ENCODE measurements around the gene ODAM. TPM values are rescaled to one million over a fixed set of nuclear protein-coding genes. Genes with fewer than 3 reads are reported as not detected.

ODAM gene
- total RNA-seq, 1 experiment from 2014 or later, result not detected

DNA sequence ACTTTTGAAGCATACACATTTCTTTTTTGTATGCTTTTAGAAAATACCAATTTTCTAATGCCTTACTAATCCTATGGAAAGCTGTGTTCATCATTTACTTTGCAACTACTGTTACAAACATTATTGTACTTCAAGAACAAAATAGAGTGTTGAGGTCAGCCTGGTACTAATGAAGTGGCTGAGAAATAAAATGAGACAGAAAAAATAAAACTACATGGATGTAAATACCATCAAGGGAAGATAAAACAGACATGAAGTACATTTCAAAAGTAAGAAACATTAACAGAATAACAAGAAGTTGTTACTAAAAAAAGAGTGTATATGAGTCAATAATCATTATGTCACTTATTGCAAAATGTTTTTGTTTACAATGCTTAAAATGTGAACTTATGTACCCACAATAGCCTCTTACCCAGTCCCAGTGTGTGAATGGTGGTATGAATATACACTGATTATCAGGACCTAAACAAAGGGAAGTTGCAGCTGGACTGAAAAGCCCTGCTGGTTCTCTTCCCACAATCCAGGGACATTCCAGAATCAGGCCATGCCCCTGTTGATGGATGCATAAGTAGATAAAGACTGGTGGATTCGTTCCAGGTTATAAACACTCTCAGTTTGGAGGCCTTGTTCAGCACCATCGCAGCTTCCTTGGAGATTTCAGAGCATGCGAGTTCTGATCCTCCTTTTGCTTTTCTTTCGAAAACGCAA, 44.5 kb downstream of the ODAM start:
- Histone ChIP-seq H3K27me3 (ENCODE audit: insufficient read depth, low read length) (no peaks in the 10 kb centered on the region), H4K20me1 (ENCODE audit: insufficient read depth) (no peaks in the 10 kb centered on the region), H3K79me2 (ENCODE audit: insufficient read depth, low read length) (no peaks in the 10 kb centered on the region), H3K36me3 (ENCODE audit: control insufficient read depth in 1 of 2, insufficient read depth in 2 of 2, low read length in 2 of 2) (no peaks in the 10 kb centered on the region), H3K9ac (ENCODE audit: low read length) (no peak overlapping the region), H3K4me1 (ENCODE audit: control insufficient read depth in 1 of 2, insufficient read depth in 2 of 2, low read length in 2 of 2) (no peaks in the 10 kb centered on the region), H3K9me3 (ENCODE audit: control insufficient read depth in 1 of 2, insufficient read depth in 1 of 2, low read depth in 1 of 2, low read length in 2 of 2) (no peaks in the 10 kb centered on the region), H3K4me2 (ENCODE audit: low read length) (no peak overlapping the region), H3K27ac (ENCODE audit: low read depth, low read length) (no peak overlapping the region), H3K4me3 (replicated peaks in 1 of 2; ENCODE audit: low read depth in 1 of 2, low read length in 2 of 2) (no peak overlapping the region), H2AFZ (ENCODE audit: low read depth, low read length, poor library complexity, severe bottlenecking) (no peak overlapping the region), H3K9me2 (ENCODE audit: insufficient read depth) (no peaks in the 10 kb centered on the region)
- TF ChIP-seq REST (IDR thresholded peaks at IDR 0.05; ENCODE audit: low read depth) (no peak), FOSL1 (IDR thresholded peaks at IDR 0.05; ENCODE audit: low read depth) (no peak), SRF (IDR thresholded peaks at IDR 0.05; ENCODE audit: low read depth) (no peak), EGR1 (IDR thresholded peaks at IDR 0.05; ENCODE audit: low read depth) (no peak), CEBPB (IDR thresholded peaks at IDR 0.05; ENCODE audit: low read depth) (no peak), ELF1 (IDR thresholded peaks at IDR 0.05; ENCODE audit: borderline replicate concordance, low read depth) (no peak), EZH2 (IDR thresholded peaks at IDR 0.05) (no peak), SP1 (IDR thresholded peaks at IDR 0.05; ENCODE audit: low read depth) (no peak), SIN3A (IDR thresholded peaks at IDR 0.05; ENCODE audit: low read depth) (no peak), POLR2AphosphoS5 (IDR thresholded peaks at IDR 0.05; ENCODE audit: low read depth, low read length) (no peak), POLR2A (IDR thresholded peaks at IDR 0.05; ENCODE audit: borderline replicate concordance, extremely low read depth, insufficient read depth, insufficient read length) (no peak), ZFX (IDR thresholded peaks at IDR 0.05) (no peak), EZH2phosphoT487 (IDR thresholded peaks at IDR 0.05; ENCODE audit: borderline replicate concordance) (no peak), MAX (IDR thresholded peaks at IDR 0.05) (no peak), RAD21 (IDR thresholded peaks at IDR 0.05; ENCODE audit: low read depth) (no peak), ZBTB33 (IDR thresholded peaks at IDR 0.05; ENCODE audit: extremely low read depth, insufficient replicate concordance, low read length) (no peak), ZNF274 (IDR thresholded peaks at IDR 0.05; ENCODE audit: low read depth, low read length) (no peak), YY1 (IDR thresholded peaks at IDR 0.05; ENCODE audit: extremely low read depth, insufficient replicate concordance, low read depth, low read length) (no peak), TCF7L2 (IDR thresholded peaks at IDR 0.05; ENCODE audit: borderline replicate concordance, extremely low read depth, insufficient read depth, insufficient read length) (no peak)
- TF ChIP-seq, protein P1, sequence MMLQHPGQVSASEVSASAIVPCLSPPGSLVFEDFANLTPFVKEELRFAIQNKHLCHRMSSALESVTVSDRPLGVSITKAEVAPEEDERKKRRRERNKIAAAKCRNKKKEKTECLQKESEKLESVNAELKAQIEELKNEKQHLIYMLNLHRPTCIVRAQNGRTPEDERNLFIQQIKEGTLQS (IDR thresholded peaks at IDR 0.05), result no peak
- ChIA-PET POLR2A (no interaction called here), RAD21 (ENCODE audit: low non-redundant PET in 1 of 2, low total read pairs in 2 of 2, uncharacterized antibody in 2 of 2, unreplicated experiment in 2 of 2) (no interaction called here), CTCF (no interaction called here)
- BruUV-seq (replicated peaks), result no TSS peak
- intact Hi-C loops (cut with micrococcal nuclease), result no loop called here
- no peak for ATAC-seq
- no peak for DNase-seq (ENCODE audit: low read depth, low spot score)

All from HCT116 (cell line).